Measurements from ENCODE around the gene MYOCOS.
A peak's percentile ranks its signal among the peaks of the same experiment; 100 is the strongest.
"Not testable (repeated sequence)": the region's sequence is repeated elsewhere in the genome, so short reads cannot be mapped to it uniquely, and the experiment has no call there.

MYOCOS gene

GRCh38 chr1:171625225-171625624 lies 3.2 kb downstream of the MYOCOS start:
- no peak for DNase-seq (ENCODE audit: low read depth, low spot score)

GRCh38 chr1:171627020-171627419 lies 5.0 kb downstream of the MYOCOS start:
- DNase-seq (ENCODE audit: low read depth, low spot score): no peak

- DNase-seq (ENCODE audit: low read depth, low spot score): no peak
Observed at GRCh38 chr1:171628225-171628624, 6.2 kb downstream of the MYOCOS start.

- DNase-seq (ENCODE audit: low read depth, low spot score): no peak
Observed at GRCh38 chr1:171635661-171636060, 13.6 kb downstream of the MYOCOS start.

- peak; percentile 14 for DNase-seq (ENCODE audit: low read depth, low spot score)
Observed at GRCh38 chr1:171636141-171636540, 14.1 kb downstream of the MYOCOS start.

- DNase-seq (ENCODE audit: low read depth, low spot score): no peak
Observed at GRCh38 chr1:171637928-171638576, 16.0 kb downstream of the MYOCOS start.

GRCh38 chr1:171640225-171640624 lies 18.2 kb downstream of the MYOCOS start:
- DNase-seq (ENCODE audit: low read depth, low spot score): no peak

DNA sequence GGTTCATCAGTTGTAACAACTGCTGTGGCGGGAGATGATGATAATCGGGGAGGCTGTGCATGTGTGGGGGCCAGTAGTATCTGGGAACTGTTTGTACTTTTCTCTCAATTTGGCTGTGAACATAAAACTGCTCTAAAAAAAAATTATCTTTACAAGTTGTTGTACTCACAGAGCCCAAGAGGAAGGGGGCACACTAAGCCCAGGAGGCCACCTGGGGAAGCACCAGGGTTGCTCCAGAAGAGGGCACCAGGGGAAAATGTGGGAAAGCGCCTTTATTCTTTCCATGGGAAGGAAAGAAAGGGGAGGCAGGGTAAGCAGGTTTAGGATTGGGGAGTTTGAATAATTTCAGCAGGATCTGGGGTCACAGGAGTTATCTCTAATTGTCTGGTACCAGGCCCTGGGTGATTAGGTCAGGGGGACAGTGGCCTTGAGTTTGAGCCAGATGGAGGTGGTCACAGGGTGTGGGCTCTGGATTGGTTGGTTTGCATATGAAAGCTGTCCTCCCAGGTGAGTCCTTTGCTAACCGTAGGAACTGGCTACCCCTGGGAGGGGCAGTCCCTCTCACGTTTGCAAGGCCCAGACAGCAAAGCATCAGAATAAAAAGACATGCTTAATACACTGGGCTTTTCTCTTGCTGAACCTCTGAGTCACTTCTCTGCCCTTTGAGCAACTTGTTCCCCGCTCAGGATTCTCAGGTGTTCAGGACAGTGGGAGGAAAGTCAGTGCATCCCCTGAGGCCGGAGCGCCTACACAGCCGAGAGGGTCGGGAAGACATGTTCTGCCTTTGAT lies 19.2 kb downstream of the MYOCOS start:
- peak; percentile 56 for DNase-seq (ENCODE audit: low read depth, low spot score)

- DNase-seq (ENCODE audit: low read depth, low spot score): no peak
Observed at GRCh38 chr1:171642197-171642596, 20.2 kb downstream of the MYOCOS start.

DNA sequence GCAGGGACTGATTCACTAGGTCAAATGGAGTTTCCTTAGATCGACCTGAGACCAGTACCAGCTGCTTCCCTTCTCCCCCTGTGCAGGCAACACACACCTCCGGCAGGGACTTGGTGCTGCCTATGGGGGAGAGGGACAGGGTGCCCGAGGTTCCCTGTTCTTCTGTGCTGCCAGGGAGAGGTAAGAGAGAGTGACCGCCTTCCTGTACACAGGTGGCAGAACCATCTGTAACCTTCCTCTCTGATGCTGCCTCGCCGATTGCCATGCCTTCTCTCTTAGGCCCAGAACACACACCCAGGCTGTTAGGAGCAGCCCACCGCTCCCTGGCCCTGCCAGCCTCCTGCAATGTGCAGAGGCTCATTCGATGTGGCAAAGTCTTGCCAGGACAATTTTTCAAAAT lies 21.1 kb downstream of the MYOCOS start:
- DNase-seq (ENCODE audit: low read depth, low spot score): no peak

DNA sequence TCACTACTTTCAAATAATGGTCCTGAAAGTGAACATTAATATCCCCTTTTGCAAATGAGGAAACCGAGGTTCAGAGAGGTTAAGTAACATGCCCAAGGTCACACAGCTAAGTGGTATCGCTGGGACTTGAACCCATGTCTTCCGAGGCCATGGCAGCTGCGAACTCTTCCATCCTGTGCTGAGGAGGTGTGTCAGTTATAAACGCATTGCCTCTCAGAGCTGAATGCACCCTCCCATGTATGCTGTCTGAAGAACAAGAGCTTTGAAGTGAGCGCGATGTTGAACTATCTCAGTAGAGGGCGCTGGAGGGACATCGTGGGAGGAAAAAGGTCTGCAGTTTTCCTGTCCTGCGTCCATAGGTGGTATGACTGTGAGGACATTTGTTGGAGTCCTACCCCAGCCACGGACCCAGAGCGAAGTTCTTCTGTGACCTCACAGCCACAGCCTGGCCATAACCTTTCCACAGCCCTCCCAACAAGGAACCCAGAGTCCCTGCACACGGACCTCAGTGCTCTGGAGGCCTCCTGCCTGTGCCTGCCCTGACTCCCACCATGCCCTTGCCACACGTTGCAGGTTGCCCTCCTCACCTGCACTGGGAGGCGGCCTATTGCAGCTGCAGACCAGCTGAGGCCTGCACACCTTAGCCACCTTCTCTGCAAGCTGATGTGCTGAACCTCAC lies 22.9 kb downstream of the MYOCOS start:
- DNase-seq (ENCODE audit: low read depth, low spot score): peak; percentile 95

- no peak for DNase-seq (ENCODE audit: low read depth, low spot score)
Observed at GRCh38 chr1:171645553-171646248, 23.7 kb downstream of the MYOCOS start.

GRCh38 chr1:171646249-171646560 lies 24.2 kb downstream of the MYOCOS start:
- no peak for DNase-seq (ENCODE audit: low read depth, low spot score)

GRCh38 chr1:171652234-171652822 lies 30.3 kb downstream of the MYOCOS start, which contains the start of gene MYOC:
TSS of gene MYOC (minus strand) at chr1:171652688. CDS start at chr1:171652611, 77 bp downstream.
- DNase-seq (ENCODE audit: low read depth, low spot score): no peak

GRCh38 chr1:171653796-171654195 lies 31.8 kb downstream of the MYOCOS start:
- DNase-seq (ENCODE audit: low read depth, low spot score): no peak

GRCh38 chr1:171654201-171654941 lies 32.3 kb downstream of the MYOCOS start:
- DNase-seq (ENCODE audit: low read depth, low spot score): no peak

- DNase-seq (ENCODE audit: low read depth, low spot score): peak; percentile 91
Observed at GRCh38 chr1:171654942-171655745, 33.1 kb downstream of the MYOCOS start.

- DNase-seq (ENCODE audit: low read depth, low spot score): no peak
Observed at GRCh38 chr1:171655746-171656116, 33.7 kb downstream of the MYOCOS start.

DNA sequence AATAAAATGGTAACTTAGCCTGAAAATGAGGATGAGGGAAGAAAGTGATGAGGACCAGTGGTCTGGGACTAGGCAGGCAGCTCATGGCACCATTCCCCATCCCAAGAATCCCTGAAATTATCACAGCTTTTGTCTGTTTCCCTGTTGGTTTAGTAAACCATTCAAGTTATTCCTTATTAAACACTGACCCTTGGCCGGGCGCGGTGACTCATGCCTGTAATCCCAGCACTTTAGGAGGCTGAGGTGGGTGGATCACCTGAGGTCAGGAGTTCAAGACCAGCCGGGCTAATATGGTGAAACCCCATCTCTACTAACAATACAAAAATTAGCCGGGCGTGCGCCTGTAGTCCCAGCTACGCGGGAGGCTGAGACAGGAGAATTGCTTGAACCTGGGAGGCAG lies 34.2 kb downstream of the MYOCOS start:
- not testable (repeated sequence) for DNase-seq (ENCODE audit: low read depth, low spot score)

DNA sequence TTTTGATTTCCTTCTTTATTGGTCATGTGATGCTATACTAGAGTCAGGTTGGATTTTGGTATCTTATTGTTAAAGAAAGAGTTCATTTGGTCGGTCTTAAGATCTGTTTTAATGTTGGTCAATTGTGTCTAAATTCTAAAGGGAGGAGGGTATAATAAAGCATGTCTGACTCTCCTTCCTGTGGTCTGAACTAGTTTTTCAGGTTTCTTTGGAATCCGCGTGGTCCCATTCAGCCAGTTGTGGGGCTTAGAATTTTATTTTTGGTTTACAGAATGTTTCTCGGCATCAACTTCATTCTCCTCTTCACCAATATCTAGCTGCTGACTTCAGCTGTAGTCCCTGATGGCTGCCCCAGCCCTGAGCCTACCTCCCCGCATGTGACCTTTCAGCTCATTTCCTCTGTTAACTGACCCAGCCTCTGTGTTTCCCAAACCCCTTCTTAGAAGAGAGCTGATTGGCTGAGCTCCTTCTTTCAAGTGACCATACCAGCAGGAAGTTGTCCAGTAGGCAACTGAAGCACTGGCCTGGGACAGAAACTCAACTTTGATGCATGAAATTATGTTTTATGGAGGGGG lies 39.1 kb downstream of the MYOCOS start:
- DNase-seq (ENCODE audit: low read depth, low spot score): no peak
